NB4 (cell line): Measurements from ENCODE around the gene DHX38.

ENCODE experiments used
- MYC ChIP-seq: IDR thresholded peaks from 2 replicates; pipeline ENCODE4 v1.6.1; 2011; ENCODE audit warnings: low read depth, low read length
- POLR2A ChIP-seq: IDR thresholded peaks from 2 replicates; pipeline ENCODE4 v1.6.1; 2011; ENCODE audit warnings: mild to moderate bottlenecking; ENCODE audit not compliant: insufficient read length; ENCODE audit errors: extremely low read depth
- TF ChIP-seq, protein P1 (sequence below): IDR thresholded peaks from one replicate; pipeline ENCODE4 v1.5.1; 2012; ENCODE audit warnings: low read depth, low read length
- TF ChIP-seq, protein P2 (sequence below): IDR thresholded peaks from 2 replicates; pipeline ENCODE4 v1.6.1; 2011; ENCODE audit warnings: low read depth, low read length

DNA sequence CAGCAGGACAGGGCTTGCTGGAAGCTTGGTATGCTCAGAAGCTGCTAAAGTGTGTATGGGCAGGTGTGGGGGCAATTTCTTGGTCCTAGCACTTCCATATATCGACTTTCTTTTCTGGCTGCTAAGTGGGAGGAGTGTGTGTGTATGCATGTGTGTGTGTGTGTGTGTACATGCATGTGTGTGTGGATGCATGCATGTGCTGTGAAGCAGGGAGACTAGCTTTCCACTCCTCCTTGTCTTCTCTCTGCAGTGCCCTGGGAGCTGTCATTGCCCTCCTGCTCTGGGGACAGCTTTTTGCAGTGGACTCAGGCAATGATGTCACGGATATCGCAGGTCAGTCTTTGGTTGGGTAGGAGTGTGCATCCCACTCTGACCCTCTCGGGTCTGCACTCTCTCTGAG is 37.7 kb upstream of the DHX38 start:
- TF ChIP-seq POLR2A (no peak), MYC (no peak)
- TF ChIP-seq, protein P1, sequence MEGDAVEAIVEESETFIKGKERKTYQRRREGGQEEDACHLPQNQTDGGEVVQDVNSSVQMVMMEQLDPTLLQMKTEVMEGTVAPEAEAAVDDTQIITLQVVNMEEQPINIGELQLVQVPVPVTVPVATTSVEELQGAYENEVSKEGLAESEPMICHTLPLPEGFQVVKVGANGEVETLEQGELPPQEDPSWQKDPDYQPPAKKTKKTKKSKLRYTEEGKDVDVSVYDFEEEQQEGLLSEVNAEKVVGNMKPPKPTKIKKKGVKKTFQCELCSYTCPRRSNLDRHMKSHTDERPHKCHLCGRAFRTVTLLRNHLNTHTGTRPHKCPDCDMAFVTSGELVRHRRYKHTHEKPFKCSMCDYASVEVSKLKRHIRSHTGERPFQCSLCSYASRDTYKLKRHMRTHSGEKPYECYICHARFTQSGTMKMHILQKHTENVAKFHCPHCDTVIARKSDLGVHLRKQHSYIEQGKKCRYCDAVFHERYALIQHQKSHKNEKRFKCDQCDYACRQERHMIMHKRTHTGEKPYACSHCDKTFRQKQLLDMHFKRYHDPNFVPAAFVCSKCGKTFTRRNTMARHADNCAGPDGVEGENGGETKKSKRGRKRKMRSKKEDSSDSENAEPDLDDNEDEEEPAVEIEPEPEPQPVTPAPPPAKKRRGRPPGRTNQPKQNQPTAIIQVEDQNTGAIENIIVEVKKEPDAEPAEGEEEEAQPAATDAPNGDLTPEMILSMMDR = no peak
- TF ChIP-seq, protein P2, sequence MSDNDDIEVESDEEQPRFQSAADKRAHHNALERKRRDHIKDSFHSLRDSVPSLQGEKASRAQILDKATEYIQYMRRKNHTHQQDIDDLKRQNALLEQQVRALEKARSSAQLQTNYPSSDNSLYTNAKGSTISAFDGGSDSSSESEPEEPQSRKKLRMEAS = no peak
